Keratinocyte (primary cell): Measurements from ENCODE around the gene ASIC2. TPM values are rescaled to one million over a fixed set of nuclear protein-coding genes. Genes with fewer than 3 reads are reported as not detected.
A peak's percentile ranks its signal among the peaks of the same experiment; 100 is the strongest.

ENCODE experiments used
- DNase-seq: peaks from one replicate; pipeline ENCODE4 v3.0.0-alpha.2; 2011; ENCODE audit warnings: low read depth, missing footprints, low spot score
- FAIRE-seq: peaks from 2 replicates; lab custom pipeline; 2011; peaks lifted over from hg19 to GRCh38; lab: Jason Lieb, UNC
- H2AFZ ChIP-seq: 2 replicates; pipeline ENCODE4 v1.6.0; 2012; ENCODE audit warnings: low read length, control low read depth, inconsistent platforms; ENCODE audit not compliant: control insufficient read depth
- H3K27ac ChIP-seq: 2 replicates; pipeline ENCODE4 v1.5.1; 2011; ENCODE audit warnings: low read length; ENCODE audit not compliant: control insufficient read depth, insufficient read depth
- H3K27me3 ChIP-seq: 3 replicates; pipeline ENCODE4 v1.6.0; 2011; ENCODE audit warnings: low read length; ENCODE audit not compliant: control insufficient read depth, insufficient read depth; ENCODE audit errors: extremely low read depth
- H3K36me3 ChIP-seq, 2 experiments: 2 replicates in 1 of 2; 3 replicates in 1 of 2; pipeline ENCODE4 v1.5.1; 2011; ENCODE audit warnings: low read length in 2 of 2, mild to moderate bottlenecking in 1 of 2; ENCODE audit not compliant: control insufficient read depth in 2 of 2, insufficient read depth in 2 of 2; ENCODE audit errors: extremely low read depth in 1 of 2
- H3K4me1 ChIP-seq: 3 replicates; pipeline ENCODE4 v1.5.1; 2011; ENCODE audit warnings: low read length; ENCODE audit not compliant: control insufficient read depth, insufficient read depth; ENCODE audit errors: extremely low read depth
- H3K4me2 ChIP-seq: 3 replicates; pipeline ENCODE4 v1.6.0; 2011; ENCODE audit warnings: low read depth, low read length; ENCODE audit not compliant: control insufficient read depth, insufficient read depth; ENCODE audit errors: extremely low read depth
- H3K4me3 ChIP-seq, 3 experiments: fragments of 200-600 bp in 1 of 3; sonication (generic) in 1 of 3; 2 replicates in 2 of 3; 3 replicates in 1 of 3; pipeline ENCODE4 v1.5.1; 2011 to 2016; ENCODE audit warnings: low read length in 3 of 3, mild to moderate bottlenecking in 3 of 3, control low read depth in 2 of 3, inconsistent platforms in 1 of 3, low read depth in 1 of 3, mixed read lengths in 1 of 3, mixed run types in 1 of 3, moderate library complexity in 1 of 3; ENCODE audit not compliant: control insufficient read depth in 2 of 3, insufficient read depth in 2 of 3; ENCODE audit errors: extremely low read depth in 1 of 3
- H3K79me2 ChIP-seq: 2 replicates; pipeline ENCODE4 v1.6.0; 2012; ENCODE audit warnings: low read length; ENCODE audit not compliant: control insufficient read depth, insufficient read depth
- H3K9ac ChIP-seq: 3 replicates; pipeline ENCODE4 v1.6.0; 2011; ENCODE audit warnings: low read length; ENCODE audit not compliant: control insufficient read depth, insufficient read depth; ENCODE audit errors: extremely low read depth
- H3K9me1 ChIP-seq: 3 replicates; pipeline ENCODE4 v1.6.0; 2011; ENCODE audit warnings: low read length; ENCODE audit not compliant: control insufficient read depth, insufficient read depth; ENCODE audit errors: extremely low read depth
- H3K9me3 ChIP-seq: 2 replicates; pipeline ENCODE4 v1.5.1; 2012; ENCODE audit warnings: low read depth, low read length; ENCODE audit not compliant: control insufficient read depth
- H4K20me1 ChIP-seq: 3 replicates; pipeline ENCODE4 v1.6.0; 2011; ENCODE audit warnings: low read length; ENCODE audit not compliant: control insufficient read depth, insufficient read depth; ENCODE audit errors: extremely low read depth
- CTCF ChIP-seq, 3 experiments: IDR thresholded peaks in 1 of 3; conservative IDR thresholded peaks in 1 of 3; optimal IDR thresholded peaks in 1 of 3; 2 replicates in 2 of 3; 3 replicates in 1 of 3; pipeline versions ENCODE3 to v1.5.1; 2011; ENCODE audit warnings: low read length in 3 of 3, mild to moderate bottlenecking in 3 of 3, moderate library complexity in 2 of 3, control low read depth in 1 of 3, inconsistent platforms in 1 of 3; ENCODE audit not compliant: insufficient read depth in 2 of 3; ENCODE audit errors: extremely low read depth in 1 of 3
- EZH2 ChIP-seq: IDR thresholded peaks from one replicate; pipeline ENCODE4 v1.6.1; 2012; ENCODE audit warnings: inconsistent platforms, mild to moderate bottlenecking, low read length, moderate library complexity
- dilution Hi-C: fragments of 300-500 bp; cut with MboI; formaldehyde crosslinking; loops from one replicate; pipeline ENCODE4 v1.7.0; 2020; ENCODE audit warnings: low sequenced_read_pairs; ENCODE audit not compliant: extremely low pct_ligation_motif_present
- polyA plus RNA-seq, 5 experiments: library from polyadenylated mRNA; depleted of rRNA in 3 of 5; stranded (reverse) in 3 of 5; stranded (forward) in 1 of 5; unstranded in 1 of 5; fragments of >200 nt; gene quantifications; 1 replicate in 1 of 5; 2 replicates in 3 of 5; 3 replicates in 1 of 5; pipeline versions ENCODE4 v1.2.1 to v1.2.3, GENCODE V29; 2011 to 2012; ENCODE audit warnings: missing spikeins in 2 of 5, low read depth in 1 of 5, low replicate concordance in 1 of 5

ASIC2 gene
- polyA plus RNA-seq, 1 donor (not counting 4 experiments of a cell fraction or from before 2014, with no cell fraction given), result not detected

- no peak for DNase-seq
- no peaks in the 10 kb centered on the region for H3K9me3 ChIP-seq
- H3K4me2 ChIP-seq, result no peak overlapping the region
- H2AFZ ChIP-seq, result no peak overlapping the region
- H3K9me1 ChIP-seq, result no peaks in the 10 kb centered on the region
- H3K79me2 ChIP-seq, result no peaks in the 10 kb centered on the region
- dilution Hi-C loops, result no loop called here
- no peak for TF ChIP-seq EZH2
- no peak for TF ChIP-seq CTCF (optimal IDR thresholded peaks at IDR 0.05 in 1 of 3, IDR thresholded peaks at IDR 0.05 in 1 of 3, conservative IDR thresholded peaks at IDR 0.05 in 1 of 3; ENCODE audit: extremely low read depth in 1 of 3, insufficient read depth in 2 of 3, low read length in 3 of 3)
- no peaks in the 10 kb centered on the region for H4K20me1 ChIP-seq
- H3K27me3 ChIP-seq, result no peaks in the 10 kb centered on the region
- no peaks in the 10 kb centered on the region for H3K36me3 ChIP-seq
- no peak overlapping the region for H3K27ac ChIP-seq
- no peak overlapping the region for H3K4me3 ChIP-seq
- H3K4me1 ChIP-seq, result peaks cover 18% of the 10 kb centered on the region
- H3K9ac ChIP-seq, result no peak overlapping the region
- FAIRE-seq, result no peak
These were observed 23.6 kb downstream of the ASIC2 start for GRCh38 chr17:33269337-33270060.

GRCh38 chr17:33267851-33268548 is 25.1 kb downstream of the ASIC2 start:
- H2AFZ ChIP-seq, result no peak overlapping the region

More at GRCh38 chr17:33267851-33268548, 25.1 kb downstream of the ASIC2 start:
- H3K4me3 ChIP-seq, result no peak overlapping the region
- H3K27ac ChIP-seq, result peak overlapping the region; percentile 43
- no peaks in the 10 kb centered on the region for H3K9me3 ChIP-seq
- FAIRE-seq, result no peak
- peak overlapping the region; percentile 62 for H3K4me2 ChIP-seq
- H3K36me3 ChIP-seq, result no peaks in the 10 kb centered on the region
- DNase-seq, result no peak
- no peak overlapping the region for H3K9ac ChIP-seq
- no peaks in the 10 kb centered on the region for H3K9me1 ChIP-seq
- H3K79me2 ChIP-seq, result no peaks in the 10 kb centered on the region
- no peak for TF ChIP-seq EZH2
- TF ChIP-seq CTCF (optimal IDR thresholded peaks at IDR 0.05 in 1 of 3, IDR thresholded peaks at IDR 0.05 in 1 of 3, conservative IDR thresholded peaks at IDR 0.05 in 1 of 3; ENCODE audit: extremely low read depth in 1 of 3, insufficient read depth in 2 of 3, low read length in 3 of 3), result no peak
- peaks cover 18% of the 10 kb centered on the region for H3K4me1 ChIP-seq
- no peaks in the 10 kb centered on the region for H3K27me3 ChIP-seq
- dilution Hi-C loops, result no loop called here
- H4K20me1 ChIP-seq, result no peaks in the 10 kb centered on the region
